ELR (cell line): ENCODE measurements around the gene ATG5.
A peak's percentile ranks its signal among the peaks of the same experiment; 100 is the strongest.

Source experiments
- DNase-seq: peaks from one replicate; pipeline ENCODE4 v3.0.0-alpha.2; 2015; ENCODE audit warnings: low read depth

Gene ATG5

DNA sequence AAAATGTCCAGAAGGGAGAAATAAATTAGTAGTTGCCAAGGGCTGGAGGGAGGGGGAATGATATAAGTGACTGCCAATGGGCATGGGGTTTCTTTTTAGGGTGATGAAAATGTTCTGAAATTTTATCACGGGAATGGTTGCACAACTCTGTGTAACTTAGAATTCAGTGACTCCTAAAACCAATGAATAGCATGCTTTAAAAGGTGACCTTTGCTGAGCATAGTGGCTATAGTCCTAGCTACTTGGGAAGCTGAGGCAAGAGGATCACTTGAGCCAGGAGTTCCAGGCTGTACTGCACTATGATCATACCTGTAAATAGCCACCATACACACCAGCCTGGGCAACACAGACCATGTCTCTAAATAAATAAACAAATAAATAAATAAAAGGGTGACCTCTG is 109.0 kb downstream of the ATG5 start:
- no peak for DNase-seq

- no peak for DNase-seq
These were observed 110.0 kb downstream of the ATG5 start for GRCh38 chr6:106215608-106216007.

- DNase-seq, result no peak
These were observed 111.0 kb downstream of the ATG5 start for GRCh38 chr6:106214531-106214930.

GRCh38 chr6:106213660-106214289 is 111.8 kb downstream of the ATG5 start:
- no peak for DNase-seq

DNA sequence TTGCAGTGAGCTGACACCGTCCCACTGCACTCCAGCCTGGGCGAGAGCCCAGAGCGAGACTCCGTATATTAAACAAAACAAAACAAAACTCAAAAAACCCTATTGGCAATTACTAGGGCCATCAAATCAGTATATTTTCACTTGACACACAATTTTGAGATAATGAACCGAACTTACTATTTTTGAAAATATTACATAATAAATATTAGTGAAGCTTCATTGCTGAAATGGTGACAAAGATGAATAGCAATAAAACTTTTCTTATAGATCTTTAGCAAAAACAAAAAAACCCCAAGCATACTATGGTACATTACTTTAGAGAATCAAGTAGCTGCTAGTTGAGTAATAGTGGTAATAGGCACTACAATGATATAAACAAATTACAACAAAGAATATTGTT is 113.0 kb downstream of the ATG5 start:
- DNase-seq, result no peak

GRCh38 chr6:106206905-106207304 is 118.7 kb downstream of the ATG5 start:
- DNase-seq, result no peak

GRCh38 chr6:106204961-106205360 is 120.6 kb downstream of the ATG5 start:
- DNase-seq, result no peak

- peak; percentile 97 for DNase-seq
These were observed 125.6 kb downstream of the ATG5 start for GRCh38 chr6:106199998-106200397.

GRCh38 chr6:106199331-106199730 is 126.2 kb downstream of the ATG5 start:
- no peak for DNase-seq

DNA sequence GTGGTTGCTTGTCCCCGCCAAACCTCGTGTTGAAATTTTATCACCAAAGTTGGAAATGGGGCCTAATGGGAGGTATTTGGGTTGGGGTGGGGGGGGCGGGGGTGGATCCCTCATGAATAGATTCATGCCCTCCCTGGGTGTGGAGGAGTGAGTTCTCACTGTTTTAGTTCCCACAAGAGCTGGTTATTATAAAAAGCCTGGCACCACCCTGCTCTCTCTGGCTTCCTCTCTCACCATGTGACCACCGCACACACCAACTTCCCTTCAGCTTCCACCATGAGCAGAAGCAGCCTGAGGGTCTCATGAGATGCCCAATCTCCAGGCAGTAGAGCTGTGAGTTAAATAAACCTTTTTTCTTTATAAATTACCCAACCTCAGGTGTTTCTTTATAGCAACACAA is 128.1 kb downstream of the ATG5 start:
- no peak for DNase-seq

- DNase-seq, result peak; percentile 88
These were observed 130.3 kb downstream of the ATG5 start for GRCh38 chr6:106194949-106195921.

DNA sequence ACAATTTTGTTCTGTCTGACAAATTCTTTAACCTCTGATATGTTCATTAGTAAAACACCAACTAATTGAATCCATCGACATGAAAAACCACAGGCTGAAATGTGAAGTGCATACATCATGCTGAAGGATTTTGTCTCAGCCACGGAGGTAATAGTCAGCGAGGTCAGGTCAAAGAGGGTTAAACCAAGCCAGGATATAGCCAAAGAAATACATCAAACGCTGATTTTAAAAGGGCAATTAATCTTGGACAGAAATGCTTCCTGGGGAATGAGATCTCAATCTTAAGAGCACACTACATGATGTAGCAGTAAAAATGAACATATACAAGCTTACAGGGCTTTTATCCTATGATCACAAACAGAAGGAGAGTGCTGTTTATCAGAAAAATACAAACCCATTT is 132.7 kb downstream of the ATG5 start:
- DNase-seq, result peak; percentile 86

DNA sequence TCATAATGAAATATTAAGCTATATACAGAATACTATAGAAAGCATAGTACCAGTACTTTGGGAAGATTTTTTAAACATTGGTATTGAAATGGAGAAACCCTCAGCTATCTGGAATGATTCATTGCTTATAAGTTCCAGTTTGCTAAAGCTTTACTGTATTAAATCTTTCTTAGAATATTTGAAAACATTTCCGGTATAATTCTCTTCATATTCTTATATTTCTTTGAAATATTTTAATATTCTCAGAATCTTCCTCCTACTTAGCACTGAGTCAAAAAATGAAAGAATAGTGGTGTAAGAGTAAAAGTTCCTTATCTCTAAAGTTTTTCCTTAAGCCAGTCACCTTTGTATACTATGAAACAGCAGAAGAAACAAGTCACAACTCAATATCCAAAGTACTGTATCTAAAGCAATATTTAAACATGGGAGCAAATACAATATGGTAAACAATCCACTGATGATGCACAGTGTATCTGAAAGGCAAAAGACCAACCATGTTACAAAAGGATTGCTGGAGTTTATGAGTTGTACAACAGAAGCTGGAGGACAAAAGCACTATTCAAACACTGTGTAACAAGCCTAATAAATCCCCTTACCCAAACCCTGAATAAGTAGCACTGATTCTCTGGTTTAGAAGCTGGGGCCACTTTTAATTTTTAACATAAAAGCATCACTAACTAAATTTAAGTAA is 137.3 kb downstream of the ATG5 start:
- no peak for DNase-seq

DNA sequence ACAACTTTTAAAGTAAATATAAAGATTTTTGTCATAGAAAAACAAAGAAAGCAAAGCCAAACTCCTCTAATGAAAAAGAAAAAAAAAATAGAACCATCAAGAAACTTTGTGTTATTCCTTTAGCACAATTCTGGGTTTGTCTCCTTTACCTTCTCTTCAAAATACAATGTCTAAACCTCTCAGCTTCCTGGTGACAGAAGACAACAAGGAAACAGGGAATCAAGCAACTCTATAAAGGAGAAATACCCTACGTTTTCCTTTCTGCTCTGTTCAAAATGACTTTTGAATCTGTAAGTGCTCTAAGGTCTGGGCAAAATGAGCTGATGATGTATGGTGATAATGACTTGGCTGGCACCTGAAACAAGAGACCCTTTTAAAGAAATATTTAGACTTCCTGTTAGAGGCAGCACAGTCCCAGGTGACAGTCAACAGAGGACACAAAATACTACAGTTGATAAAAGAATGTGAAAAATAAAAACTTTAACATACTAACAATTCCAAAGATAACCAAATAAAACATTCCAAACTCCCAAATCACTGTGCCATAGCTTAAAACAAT is 138.1 kb downstream of the ATG5 start:
- DNase-seq, result no peak

- no peak for DNase-seq
These were observed 138.8 kb downstream of the ATG5 start for GRCh38 chr6:106186714-106187113.

DNA sequence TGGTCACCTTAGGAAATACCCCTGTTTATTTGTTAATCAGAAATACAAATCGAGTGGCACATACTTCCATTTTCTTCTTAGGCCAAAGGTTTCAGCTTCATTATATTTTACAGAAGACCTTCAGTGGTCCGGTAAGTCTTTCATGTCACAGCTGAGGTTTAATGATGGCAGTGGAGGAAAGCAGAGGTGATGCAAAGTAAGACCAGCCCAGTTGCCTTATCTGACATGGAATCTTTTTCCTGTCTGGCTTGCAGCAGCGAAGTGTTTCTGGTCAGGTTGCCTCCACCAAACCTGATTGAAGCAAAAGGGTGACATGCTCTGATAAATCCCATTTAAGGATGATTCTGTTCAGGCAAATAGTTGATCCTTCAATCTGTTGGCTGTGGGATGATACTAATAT is 139.4 kb downstream of the ATG5 start:
- DNase-seq, result no peak

DNA sequence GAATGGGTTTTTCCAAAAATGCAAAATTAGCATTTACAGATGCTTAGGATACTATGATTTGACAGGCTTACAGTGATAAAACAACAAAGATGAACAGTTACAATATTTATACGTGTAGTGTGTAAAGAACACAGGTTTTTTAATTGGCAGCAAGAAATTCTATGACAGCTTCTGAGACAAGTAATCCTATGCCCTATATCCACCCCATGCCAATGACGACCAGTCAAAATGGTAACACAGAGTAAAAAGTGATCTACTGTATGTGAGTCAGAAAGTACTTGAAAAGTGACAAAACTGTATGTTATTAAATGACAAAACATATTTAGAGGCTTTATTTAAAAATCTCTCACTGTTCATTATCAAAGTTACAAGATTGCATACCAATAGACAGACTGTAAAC is 139.9 kb downstream of the ATG5 start:
- DNase-seq, result no peak

GRCh38 chr6:106184629-106185028 is 140.9 kb downstream of the ATG5 start:
- peak; percentile 21 for DNase-seq

DNA sequence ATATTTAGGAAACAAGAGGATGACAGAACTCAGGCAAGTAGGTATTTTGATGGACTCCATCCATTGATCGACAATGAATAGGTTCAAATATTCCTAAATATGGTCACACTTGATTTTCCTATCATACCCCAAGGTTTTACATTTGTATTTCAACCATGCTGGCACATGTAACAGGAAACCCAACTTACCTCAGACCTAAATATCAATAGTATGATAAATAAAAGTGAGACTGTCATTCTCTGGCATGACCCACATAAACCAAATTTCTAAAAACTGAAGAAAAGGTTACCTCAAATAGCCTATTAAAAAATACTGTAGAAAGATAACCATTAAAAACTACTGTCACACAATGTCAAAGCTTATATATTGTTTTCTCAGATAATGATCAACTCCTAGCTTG is 142.1 kb downstream of the ATG5 start:
- DNase-seq, result no peak

GRCh38 chr6:106182455-106182854 is 143.1 kb downstream of the ATG5 start:
- no peak for DNase-seq

DNA sequence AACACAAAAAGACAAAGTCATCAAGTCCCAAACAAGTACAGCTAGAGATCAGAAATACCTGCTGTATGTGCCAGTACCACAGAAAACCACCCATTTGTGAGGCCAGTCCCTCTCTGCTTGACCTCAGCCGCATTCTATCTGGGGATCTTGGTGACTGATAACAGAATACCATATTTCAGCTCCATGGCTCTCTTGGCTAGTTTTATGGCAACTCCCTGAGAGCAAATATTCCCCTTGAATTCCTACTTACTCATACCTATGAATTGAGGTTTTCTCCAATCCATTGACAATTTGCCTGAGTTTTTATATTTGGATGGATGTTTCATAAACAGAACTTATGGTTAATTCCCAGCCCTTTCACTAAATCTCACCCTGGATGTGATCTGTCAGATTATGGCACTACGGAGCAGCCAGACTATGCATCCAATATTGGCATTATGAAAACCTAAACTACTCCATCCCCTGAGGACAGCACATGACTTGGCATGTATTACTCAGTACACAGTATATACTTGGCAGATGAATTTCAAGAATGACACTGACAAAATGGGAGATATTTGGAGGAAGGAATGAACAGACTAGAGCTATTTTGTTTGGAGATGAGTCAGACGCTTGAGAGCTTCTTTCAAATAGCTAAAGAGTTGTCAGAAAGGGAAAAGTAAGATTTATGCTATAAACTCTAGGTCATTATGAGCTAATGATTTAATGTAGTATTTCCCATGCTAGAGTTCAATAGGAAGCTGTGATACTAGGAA is 143.7 kb downstream of the ATG5 start:
- peak; percentile 90 for DNase-seq

DNA sequence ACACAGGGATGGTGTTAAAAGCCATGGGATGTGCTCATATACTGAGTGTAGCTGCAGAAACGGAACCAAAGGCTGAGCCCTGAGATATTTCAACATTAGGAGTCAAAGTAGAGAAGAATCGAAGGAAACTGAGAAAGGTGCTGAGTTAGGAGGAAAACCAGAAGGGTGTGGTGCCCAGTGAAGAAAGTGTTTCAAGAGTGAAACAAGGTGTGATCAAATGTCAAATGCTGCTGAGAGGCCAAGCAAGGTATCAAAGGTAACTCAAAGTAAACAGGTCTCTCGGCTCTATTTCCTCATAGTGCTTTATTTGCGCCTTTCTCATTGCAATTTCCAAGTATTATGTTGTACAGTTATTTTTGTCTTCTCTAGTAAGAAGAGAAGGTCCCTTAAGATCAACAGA is 145.4 kb downstream of the ATG5 start:
- no peak for DNase-seq
